CD1c-positive myeloid dendritic cell (primary cell): Measurements from ENCODE around the gene DDX25.

Experiments used
- DNase-seq: peaks from one replicate; pipeline ENCODE4 v3.0.0-alpha.2; 2016; ENCODE audit errors: extremely low spot score

Gene DDX25

DNA sequence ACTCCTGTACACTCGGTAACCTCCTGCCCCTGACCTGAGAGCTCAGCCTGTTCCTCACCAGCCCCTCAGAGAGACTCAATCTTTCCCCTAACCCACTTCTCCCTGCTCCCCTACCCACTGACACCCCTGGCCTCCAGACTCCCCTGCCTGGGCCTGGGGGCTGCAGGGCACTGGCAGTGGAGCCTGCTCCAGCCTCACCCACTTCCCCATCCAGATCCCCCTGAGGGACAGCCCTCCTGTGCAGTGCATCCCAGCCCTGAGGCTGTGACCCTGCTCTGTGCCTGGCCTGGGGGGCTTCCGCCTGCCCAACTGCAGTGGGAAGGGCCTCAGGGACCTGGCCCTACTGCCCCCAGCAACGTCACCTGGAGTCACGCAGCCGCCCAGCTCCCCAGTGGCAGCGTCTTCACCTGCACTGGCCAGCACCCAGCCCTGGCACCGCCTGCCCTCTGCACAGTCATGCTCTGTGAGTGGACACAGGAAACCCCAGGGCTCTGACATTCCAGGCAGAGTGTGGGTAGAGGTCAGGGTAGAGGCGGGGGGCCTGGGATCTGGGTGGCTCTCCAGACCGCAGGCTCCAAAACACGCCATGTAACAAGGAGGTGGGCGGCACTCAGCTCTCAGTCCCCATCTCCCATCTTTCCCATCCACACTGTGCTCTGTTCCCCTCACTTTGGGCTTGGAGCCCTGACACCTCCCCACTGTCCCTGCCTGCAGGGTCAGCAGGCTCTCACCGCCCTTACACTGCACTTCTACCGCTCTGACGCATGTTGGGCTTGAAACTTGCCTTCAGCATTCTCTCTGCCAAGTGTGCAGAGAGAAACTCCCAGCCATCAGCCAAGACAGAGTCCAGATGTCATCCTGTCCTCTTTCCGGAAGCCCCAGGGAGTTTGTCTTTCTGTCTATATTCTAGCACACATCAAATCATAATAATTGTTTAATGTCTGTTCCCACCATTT is 46.7 kb downstream of the DDX25 start:
- DNase-seq, result no peak

DNA sequence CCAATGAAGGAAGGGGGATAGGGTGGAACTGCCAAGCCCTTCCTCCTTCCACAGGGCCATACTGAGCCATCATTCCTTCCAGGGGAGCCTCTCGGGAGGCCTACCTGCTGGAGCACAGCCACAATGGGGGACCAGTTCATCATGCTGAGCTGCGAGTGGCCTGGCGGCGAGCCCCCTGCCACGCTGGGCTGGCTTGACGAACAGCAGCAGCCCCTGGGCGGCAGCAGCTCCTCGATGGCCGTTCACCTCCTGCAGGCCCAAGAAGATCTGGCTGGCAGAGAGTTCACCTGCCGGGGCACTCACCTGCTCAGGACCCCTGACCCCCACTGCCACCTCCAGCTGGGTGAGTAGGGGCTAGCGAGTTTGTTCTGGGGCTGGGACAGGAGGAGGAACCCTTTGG is 47.4 kb downstream of the DDX25 start:
- DNase-seq, result no peak

DNA sequence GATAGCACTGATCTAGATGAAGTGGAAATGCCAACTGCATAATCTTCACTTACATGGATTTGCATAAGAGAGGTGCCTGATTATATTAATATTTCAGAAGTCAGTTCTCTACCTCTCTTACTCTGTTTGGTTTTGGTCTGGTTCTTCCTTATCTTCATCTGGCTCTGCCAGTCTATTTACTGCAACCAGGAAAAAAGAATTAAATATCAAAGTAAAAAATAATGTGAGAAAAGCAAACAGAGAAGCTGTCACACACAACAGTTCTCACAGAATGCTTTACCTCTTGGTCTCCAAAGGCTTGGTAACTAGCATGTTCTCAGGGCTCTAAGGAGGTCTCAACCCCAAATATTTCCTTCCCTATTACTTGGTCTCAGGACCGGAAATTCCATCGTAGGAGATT is 48.3 kb downstream of the DDX25 start:
- DNase-seq, result no peak

DNA sequence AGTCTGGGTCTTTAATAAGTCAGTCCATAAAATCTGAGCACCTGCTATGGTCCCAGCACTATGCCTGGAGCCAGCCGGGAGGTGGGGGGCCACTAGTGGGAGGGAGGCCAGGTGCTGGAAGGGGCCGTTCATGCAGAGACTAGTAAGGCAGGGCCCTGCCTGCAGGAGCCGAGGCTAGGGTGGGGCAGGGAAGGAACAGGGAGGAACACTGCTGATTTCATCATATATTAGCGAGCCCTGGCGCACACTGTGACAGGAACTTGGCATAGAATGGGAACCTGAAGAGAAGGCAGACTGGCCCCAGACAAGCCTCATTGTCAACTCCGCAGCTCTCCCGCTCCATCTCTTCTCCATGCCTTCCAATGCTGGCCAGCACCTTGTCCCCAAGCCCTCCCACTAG is 48.7 kb downstream of the DDX25 start:
- DNase-seq, result no peak

DNA sequence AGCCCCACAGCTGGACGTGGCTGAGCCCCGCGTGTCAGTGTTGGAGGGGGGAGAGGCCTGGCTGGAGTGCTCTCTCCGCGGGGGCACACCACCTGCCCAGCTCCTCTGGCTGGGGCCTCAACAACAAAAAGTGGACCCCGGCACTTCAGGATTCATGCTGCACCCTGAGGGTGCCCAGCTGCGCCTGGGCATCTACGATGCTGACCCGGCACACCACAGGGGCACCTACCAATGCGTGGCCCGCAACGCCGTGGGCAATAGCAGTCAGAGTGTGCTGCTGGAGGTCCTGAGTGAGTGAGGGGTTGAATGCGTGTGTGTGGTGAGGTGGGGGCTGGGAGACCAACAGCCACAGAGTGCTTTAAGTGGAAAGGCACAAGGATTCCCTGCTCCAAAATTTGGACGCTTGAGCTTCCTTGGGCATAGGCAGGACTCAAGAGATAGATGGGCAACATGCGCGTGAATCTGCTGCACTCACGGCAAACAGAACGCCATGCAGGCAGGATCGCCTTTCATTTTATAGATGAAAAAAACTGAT is 49.2 kb downstream of the DDX25 start:
- DNase-seq, result no peak

DNA sequence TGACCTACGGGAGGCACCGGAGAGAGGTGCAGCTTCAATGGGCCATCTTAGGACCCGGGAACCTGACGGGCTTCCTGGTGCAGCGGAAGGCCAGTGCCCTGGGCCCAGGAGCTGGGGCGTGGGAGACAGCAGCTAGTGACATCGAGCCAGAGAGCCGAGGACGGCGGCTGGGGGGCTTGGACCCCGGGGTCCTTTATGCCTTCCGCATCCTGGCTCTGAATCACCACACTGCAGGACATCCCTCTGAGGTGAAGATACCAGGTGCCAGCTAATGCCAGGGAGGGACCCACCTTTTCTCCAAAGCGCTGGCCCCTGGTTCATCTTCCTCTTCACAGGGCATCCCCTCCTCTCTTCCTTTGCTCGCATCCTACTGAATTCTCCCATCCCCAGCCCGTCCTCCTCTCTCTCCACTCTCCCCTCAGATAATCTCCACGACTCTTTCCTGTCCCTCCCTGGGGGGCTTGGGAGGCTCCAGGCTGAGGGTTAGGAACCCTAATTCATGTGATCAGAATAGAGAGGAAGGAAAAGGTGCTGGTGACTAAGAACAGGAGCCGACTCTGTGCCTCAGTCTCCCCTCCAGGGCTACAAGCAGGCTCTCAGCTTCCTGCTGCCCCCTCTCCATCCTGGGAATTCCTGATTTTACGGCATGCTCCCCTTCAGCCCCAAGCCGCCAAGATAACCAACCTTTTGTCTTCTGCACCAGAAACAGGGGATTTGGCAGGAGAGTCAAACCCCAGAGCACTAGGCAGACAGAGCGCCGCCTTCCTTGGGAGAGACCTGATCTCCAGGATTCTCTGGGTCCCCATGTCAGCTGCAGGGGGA is 50.0 kb downstream of the DDX25 start:
- DNase-seq, result no peak

DNA sequence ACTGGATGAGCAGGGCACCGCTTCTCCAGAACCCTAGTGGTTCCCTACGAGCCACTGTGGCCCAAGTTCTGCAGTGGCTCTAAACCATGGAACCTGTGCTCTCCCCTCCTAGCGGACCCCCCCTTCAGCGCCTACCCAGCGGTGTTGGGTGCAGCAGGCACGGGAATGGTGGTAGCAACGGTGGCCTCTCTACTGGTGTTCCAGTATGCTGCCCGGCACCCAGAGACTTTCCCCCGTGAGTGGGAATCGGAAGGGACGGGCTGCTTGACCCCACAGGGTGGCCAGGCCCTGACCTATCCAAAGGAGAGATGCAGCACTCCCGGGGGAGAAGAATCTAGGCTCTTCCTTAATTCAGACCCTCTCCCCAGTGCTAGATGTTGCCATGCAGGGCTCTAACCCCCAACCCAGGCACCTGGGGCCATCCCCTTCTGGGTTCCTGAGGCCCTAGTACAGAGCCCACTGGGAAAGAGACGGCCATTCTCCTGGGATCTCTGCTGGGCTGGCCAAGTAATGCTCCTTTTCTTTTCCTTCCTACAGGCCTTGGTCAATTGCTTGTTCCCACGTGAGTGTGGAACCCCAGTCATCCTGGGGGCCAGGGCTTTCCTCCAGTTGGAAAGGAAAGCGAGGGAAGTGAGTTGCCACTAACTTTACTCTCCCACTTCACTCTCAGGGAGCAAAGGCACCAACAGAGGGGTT is 50.8 kb downstream of the DDX25 start:
- no peak for DNase-seq

DNA sequence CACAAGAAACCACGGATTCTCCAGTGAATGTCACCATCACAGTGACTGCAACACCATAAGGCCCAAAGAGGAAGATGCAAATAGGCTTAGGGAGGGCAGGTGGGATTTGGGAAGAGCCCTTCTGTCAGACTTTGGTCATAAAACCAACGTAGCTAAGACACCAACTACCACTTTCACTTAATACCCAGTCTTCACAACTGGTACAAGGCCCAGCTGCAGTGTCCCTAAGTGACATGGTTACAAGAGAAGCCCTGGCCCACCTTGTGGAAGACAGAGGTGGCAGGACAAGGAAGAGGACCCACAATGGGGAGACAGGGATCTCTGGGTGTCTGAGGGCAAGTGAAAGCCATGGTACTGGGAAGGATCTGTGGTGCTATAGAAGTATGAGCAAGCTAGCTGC is 51.5 kb downstream of the DDX25 start:
- no peak for DNase-seq

DNA sequence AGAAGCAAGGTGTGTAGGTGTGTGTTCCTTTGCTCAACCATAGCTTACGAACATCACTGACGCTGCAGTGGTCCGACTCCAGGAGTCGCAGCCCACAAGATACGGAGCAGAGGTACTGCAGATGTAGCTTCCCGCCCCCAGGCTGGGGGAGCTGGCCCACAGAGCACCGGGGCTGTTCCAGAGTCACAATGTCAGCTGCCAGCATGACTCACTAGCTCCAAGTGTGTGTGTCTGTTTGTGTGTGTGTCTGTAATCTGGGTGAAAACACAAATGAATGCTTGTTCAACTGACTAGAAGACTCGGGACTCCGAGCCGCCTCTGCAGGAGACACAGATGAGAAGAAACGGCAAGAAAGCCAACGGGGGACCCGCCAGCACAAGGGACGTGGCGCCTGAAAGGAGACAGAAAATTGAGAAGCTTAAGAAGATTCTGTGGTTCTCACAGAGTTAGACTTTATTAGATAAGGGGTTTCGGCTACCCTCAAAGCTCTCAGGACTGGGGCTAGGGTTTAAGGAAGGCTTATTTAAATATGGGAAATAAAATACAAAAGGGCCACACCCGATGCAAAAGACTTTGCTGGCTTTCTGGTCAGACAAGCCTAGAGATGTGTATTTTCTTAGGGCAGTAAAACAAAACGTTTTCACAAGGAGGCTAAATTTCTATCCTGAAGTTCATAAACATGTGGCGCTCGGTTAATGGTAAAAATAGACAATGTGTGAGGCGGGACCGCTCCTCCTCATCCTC is 52.3 kb downstream of the DDX25 start:
- no peak for DNase-seq

DNA sequence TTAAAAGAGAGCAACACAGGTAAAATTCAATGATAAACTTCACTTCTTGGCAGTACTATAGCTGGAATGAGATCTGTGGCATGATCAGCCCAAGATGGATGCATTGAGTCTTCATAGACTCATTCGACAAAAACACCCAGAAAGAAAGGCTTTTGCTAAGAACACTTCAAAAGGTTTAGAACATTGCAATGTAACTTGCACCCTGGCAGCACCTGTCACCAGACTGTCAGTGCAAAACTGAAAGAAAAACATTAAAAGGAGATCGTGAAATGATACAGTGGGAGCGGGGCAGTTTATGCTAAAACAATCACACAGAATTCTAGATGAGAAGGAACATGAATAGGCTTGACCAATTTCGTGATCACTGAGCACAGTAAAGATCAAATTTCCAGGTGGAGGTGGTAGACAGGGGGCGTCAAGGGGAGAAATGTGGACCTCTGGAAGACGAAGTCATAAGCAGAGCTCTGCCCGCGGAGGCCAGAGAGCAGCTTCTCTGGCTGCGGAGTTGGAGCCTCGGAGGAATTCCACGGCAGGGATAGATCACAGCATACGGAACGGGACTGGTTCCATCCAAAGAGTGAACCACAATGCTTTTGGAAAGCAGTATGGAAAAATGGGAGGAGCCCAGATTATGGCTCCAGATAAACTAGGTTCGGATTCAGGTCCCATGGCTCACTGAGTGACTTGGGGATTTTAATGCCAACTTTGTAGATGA is 53.5 kb downstream of the DDX25 start:
- DNase-seq, result no peak

DNA sequence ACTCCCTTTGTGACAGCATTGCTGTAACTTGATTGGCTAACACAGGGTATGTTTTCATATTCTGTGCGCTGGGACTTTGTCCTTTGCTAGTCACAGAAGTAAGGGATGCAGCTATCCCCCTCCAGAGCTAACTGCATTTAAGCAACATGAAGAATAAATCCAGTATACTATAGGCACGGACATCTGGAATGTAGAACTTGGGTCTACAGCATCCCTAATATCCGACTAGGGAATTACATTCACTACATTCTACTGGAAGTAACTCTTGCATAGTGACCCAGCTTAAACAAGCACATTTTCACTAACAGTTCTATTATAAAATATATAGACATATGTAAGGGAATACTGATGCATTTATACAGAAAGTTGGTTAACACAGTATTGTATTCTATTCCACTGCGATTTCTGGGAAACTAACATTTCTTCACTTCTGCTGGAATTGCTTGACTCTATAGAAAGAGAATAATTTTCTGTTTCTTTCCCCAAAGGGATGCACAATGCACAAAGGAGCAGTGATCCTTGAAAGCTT is 54.6 kb downstream of the DDX25 start:
- DNase-seq, result no peak

DNA sequence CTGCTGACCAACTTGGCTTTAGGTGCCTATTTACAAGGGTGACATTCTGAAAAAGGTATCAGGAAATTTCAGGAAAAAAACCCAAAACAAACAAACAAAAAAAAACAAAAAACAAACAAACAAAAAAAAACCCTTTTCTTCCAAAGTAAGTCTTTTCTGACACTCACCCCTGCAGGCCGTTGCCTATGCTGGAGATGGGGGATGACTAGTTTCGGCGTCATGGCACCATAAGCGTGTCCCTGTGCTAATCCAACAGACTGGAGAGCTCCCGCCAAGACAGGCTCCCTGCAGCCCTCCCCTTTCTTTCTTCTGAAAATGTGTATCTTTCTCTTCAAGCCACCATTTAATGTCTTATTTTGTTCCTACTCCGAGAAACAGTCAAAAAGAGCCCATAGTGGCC is 55.2 kb downstream of the DDX25 start:
- DNase-seq, result no peak

DNA sequence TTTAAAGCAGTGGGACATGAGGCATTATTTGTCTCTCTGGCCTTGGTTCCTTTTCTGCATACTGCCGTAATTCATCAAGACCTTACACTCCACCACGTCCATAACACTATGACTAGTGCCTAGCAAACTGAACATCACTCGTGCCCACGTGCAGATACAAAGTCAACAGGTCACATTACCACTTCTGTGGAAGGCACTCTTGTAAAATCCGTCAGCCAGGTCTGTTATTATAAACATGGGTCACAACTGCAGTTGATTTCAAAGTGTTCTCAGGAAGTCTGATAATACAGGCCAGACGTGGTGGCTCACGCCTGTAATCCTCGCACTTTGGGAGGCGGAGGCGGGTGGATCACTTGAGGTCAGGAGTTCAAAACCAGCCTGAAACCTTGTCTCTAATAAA is 55.6 kb downstream of the DDX25 start:
- no peak for DNase-seq

DNA sequence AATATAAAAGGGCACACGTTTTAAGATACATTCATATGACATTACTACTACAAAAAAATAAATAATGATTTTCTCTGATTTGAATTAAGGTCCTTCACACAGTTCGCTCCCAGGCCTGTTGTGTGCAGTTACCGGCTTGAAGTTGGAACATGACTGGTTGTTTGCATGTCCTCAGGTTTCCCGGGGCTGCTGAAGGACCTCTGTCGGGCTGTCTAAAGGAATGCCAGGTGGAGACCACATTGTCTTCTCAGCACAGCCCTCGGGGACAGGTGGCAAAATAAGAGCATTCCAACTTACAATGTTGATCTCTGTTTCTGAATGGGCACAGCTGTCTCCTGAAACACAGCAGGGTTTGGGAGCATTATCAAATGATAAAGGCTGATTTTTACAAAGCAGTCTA is 56.5 kb downstream of the DDX25 start:
- DNase-seq, result no peak

DNA sequence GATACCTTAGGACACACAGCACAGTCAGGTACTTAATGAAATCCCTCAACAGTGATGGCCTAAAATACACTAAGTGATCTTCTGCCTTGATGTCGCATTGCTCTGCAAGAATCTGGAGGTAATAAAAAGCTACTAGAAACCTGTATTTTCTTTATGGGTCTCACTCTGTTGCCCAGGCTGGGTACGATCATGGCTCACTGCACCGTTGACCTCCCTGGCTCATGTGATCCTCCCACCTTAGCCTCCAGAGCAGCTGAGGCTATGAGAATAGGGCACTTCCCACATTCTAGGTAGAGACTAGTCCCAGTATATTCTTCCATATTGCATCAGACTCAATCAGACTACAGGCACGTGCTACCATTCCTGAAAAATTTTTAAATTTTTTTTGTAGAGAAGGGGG is 63.2 kb downstream of the DDX25 start:
- DNase-seq, result no peak

DNA sequence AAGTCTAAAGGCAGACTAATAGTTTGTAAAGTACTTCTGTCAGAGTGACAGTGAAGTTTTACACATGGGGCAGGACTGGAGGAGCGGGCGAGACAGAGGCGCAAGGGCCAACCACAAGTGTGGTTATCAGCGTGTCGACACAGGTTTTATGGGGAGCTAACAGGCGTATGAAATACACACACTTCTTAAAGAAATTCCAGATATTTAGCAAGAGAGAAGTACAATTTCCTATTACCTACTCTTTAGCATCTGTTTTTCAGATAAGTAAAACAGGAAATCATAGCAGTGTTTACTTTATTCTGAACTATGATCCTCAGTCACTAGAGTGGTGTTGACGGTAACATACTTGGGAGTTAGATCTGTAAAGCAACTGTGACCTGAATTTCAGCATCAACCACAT is 64.0 kb downstream of the DDX25 start:
- no peak for DNase-seq

DNA sequence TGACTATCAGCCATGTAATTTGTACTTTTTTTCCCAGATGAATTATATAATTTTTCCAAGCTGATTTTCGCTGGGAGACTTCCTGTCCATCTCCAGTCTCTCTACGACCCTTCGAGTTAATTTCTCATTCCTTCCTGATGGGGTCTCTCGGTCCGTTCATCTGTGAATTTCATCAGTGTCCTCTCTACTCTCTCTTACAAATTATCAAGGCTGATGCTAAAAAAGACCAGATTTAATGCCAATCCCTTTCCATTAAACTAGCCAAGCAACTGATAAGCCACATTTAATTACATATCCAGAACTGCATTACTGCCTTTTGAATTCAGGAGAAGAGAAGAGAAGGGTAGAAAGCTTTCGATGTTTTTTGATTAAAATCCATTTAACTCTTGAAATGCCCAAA is 67.3 kb downstream of the DDX25 start:
- no peak for DNase-seq

DNA sequence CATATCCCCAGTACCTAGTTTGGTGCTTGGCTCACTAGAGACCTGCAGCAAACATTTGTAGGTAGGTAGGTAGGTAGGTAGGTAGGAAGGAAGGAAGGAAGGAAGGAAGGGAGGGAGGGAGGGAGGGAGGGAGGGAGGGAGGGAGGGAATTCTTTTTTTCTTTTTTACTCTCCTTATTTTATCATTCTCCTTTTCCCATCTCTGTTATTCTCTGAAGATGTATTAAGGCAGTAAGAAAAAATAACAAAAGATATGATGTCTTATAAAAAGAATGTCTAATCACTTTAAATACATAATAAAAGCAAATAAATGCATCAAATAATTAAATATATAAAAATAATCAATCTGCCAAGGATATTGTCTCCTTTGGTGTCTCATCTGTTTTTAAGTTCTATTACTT is 70.0 kb downstream of the DDX25 start:
- no peak for DNase-seq

DNA sequence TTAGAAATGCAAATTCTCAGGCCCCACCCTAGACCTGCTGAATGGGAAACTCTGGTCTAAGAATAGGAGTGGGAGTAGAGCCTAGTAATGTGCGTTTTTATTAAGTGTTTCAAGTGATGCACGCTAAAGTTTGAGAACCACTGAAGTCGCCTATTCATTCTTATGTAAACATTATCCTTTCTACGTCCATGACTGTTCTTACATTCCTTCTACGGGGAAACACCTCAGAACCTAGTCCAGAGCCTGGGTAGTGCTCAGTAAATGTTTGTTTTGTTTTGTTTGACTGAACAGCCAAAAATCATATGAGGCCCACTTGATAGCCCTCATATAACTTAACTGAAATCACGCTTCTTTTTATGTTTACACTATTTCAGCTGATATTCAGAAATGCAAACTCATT is 71.3 kb downstream of the DDX25 start:
- no peak for DNase-seq

DNA sequence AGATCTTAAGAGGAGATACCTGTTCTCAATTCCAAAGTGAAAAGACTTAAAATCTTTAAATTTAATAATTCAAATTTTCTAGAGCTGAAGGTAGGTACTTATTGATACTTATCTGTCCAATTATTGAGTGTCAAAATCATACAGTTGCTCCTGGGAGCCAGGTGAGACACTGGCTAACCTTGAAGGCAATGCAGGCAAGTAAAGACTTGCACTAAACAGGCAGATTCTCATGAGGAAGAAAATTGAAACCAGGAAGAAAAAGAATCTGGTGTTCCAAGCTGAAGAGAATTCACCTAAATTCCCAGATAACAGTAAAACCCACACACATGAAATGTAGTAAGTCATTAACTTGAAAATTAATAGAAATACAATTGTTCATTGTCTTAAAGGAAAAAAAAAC is 71.8 kb downstream of the DDX25 start:
- no peak for DNase-seq

DNA sequence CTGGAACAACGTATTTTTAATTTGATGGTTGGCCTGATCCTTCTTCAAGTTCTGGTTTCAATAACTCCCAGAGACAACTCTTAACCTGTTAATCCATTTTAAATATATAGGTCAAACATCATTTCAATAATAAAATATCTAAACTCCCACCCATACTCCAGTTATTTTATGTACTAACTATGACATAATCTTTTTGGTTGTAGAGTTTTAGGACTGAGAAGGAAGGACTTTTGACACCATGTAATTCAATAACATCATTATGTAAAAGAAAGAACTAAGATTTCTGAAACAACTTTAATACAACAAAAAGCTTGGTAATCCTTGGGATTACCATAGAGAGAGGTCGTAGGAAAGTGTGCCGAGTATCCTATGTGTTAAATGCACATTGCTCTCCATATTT is 73.0 kb downstream of the DDX25 start:
- no peak for DNase-seq
